H1 (cell line): ENCODE results near the gene TNRC6C. TPM values are rescaled to one million over a fixed set of nuclear protein-coding genes. Genes with fewer than 3 reads are reported as not detected.

Experiments
- CTCF ChIA-PET: fragments of 300-600 bp; sonication (Branson Sonifier 250); formaldehyde crosslinking; loops from one replicate; lab custom pipeline; 2021; ENCODE audit not compliant: partially characterized antibody; lab: Charles Lee
- POLR2A ChIA-PET: fragments of 300-600 bp; sonication (Branson Sonifier 250); formaldehyde crosslinking; loops from one replicate; lab custom pipeline; 2021; ENCODE audit warnings: inconsistent platforms; ENCODE audit not compliant: partially characterized antibody; lab: Charles Lee
- DNase-seq, 2 experiments: peaks; one replicate each; pipeline versions ENCODE4 v3.0.0 to v3.0.0-alpha.2; 2010 to 2022; ENCODE audit warnings: low spot score in 2 of 2, low read depth in 1 of 2, mixed read lengths in 1 of 2
- FAIRE-seq: peaks from 2 replicates; lab custom pipeline; 2011; peaks lifted over from hg19 to GRCh38; lab: Jason Lieb, UNC
- H2AFZ ChIP-seq: 2 replicates; pipeline ENCODE4 v1.8.1; 2012; ENCODE audit warnings: low read length, inconsistent platforms
- H2AK5ac ChIP-seq: 2 replicates; pipeline ENCODE4 v1.6.1; 2013; ENCODE audit warnings: low read depth, low read length
- H2BK120ac ChIP-seq: replicated peaks from 2 replicates; pipeline ENCODE3; 2013; ENCODE audit warnings: low read depth, low read length, inconsistent platforms
- H2BK12ac ChIP-seq: 2 replicates; pipeline ENCODE4 v1.6.1; 2013; ENCODE audit warnings: low read depth, low read length
- H2BK15ac ChIP-seq: 2 replicates; pipeline ENCODE4 v1.6.1; 2013; ENCODE audit warnings: low read length
- H2BK20ac ChIP-seq: 2 replicates; pipeline ENCODE4 v1.6.1; 2013; ENCODE audit warnings: low read length
- H2BK5ac ChIP-seq: 2 replicates; pipeline ENCODE4 v1.6.1; 2013; ENCODE audit warnings: low read depth, low read length
- H3K14ac ChIP-seq: 2 replicates; pipeline ENCODE4 v1.6.1; 2013; ENCODE audit warnings: inconsistent platforms; ENCODE audit not compliant: insufficient read length
- H3K18ac ChIP-seq: 2 replicates; pipeline ENCODE4 v1.6.1; 2013; ENCODE audit warnings: low read length; ENCODE audit errors: extremely low read depth
- H3K23ac ChIP-seq: 2 replicates; pipeline ENCODE4 v1.6.1; 2013; ENCODE audit warnings: inconsistent platforms; ENCODE audit not compliant: insufficient read length
- H3K23me2 ChIP-seq: 2 replicates; pipeline ENCODE4 v1.6.1; 2013; ENCODE audit warnings: low read depth, low read length
- H3K27ac ChIP-seq: 2 replicates; pipeline ENCODE4 v1.6.1; 2011; ENCODE audit warnings: low read depth, low read length, inconsistent platforms
- H3K27me3 ChIP-seq, 4 experiments: replicated peaks in 1 of 4; 1 replicate in 1 of 4; 2 replicates in 3 of 4; pipeline versions ENCODE4 v1.6.1 to v1.8.1; 2011 to 2013; ENCODE audit warnings: low read length in 3 of 4, mild to moderate bottlenecking in 3 of 4, inconsistent platforms in 2 of 4, mixed read lengths in 2 of 4, moderate library complexity in 1 of 4; ENCODE audit not compliant: control insufficient read depth in 3 of 4, insufficient read depth in 3 of 4; ENCODE audit errors: extremely low read depth in 1 of 4
- H3K36me3 ChIP-seq, 4 experiments: 2 replicates each; pipeline versions ENCODE4 v1.6.1 to v1.8.1; 2011 to 2013; ENCODE audit warnings: mild to moderate bottlenecking in 4 of 4, low read length in 3 of 4, moderate library complexity in 2 of 4, control low read depth in 1 of 4, inconsistent platforms in 1 of 4; ENCODE audit not compliant: insufficient read depth in 4 of 4, control insufficient read depth in 2 of 4
- H3K4ac ChIP-seq: replicated peaks from 2 replicates; pipeline ENCODE3; 2013; ENCODE audit warnings: low read length, low read depth, mixed read lengths, inconsistent platforms; ENCODE audit not compliant: insufficient read length
- H3K4me1 ChIP-seq, 4 experiments: replicated peaks in 1 of 4; 1 replicate in 1 of 4; 2 replicates in 3 of 4; pipeline versions ENCODE4 v1.6.1 to v1.8.1; 2011 to 2013; ENCODE audit warnings: low read length in 3 of 4, inconsistent platforms in 2 of 4, mixed read lengths in 1 of 4; ENCODE audit not compliant: insufficient read depth in 4 of 4, control insufficient read depth in 3 of 4
- H3K4me2 ChIP-seq, 2 experiments: 2 replicates each; pipeline versions ENCODE4 v1.6.1 to v1.8.1; 2011 to 2013; ENCODE audit warnings: low read depth in 2 of 2, low read length in 2 of 2, control low read depth in 1 of 2, inconsistent platforms in 1 of 2, mild to moderate bottlenecking in 1 of 2; ENCODE audit not compliant: insufficient read depth in 1 of 2
- H3K4me3 ChIP-seq, 4 experiments: fragments of 200-600, 300-600 bp in 1 of 4; sonication (generic), shearing (Covaris generic), sonication (Bioruptor Twin) in 1 of 4; 2 replicates each; pipeline versions ENCODE4 v1.5.1 to v1.8.1; 2011 to 2016; ENCODE audit warnings: low read length in 4 of 4, low read depth in 3 of 4, control low read depth in 2 of 4, inconsistent platforms in 2 of 4, mild to moderate bottlenecking in 2 of 4, mixed read lengths in 1 of 4, moderate library complexity in 1 of 4; ENCODE audit not compliant: insufficient read depth in 2 of 4; ENCODE audit errors: extremely low read depth in 1 of 4
- H3K56ac ChIP-seq: replicated peaks from 2 replicates; pipeline ENCODE3; 2013; ENCODE audit warnings: low read depth, mild to moderate bottlenecking, mixed read lengths, low read length, inconsistent platforms; ENCODE audit not compliant: insufficient read length
- H3K79me1 ChIP-seq: 2 replicates; pipeline ENCODE4 v1.6.1; 2013; ENCODE audit warnings: low read depth, low read length, control low read depth
- H3K79me2 ChIP-seq, 2 experiments: 2 replicates each; pipeline versions ENCODE4 v1.6.1 to v1.8.1; 2012 to 2013; ENCODE audit warnings: low read length in 2 of 2, mild to moderate bottlenecking in 2 of 2, inconsistent platforms in 1 of 2; ENCODE audit not compliant: insufficient read depth in 2 of 2, control insufficient read depth in 1 of 2
- H3K9ac ChIP-seq, 4 experiments: replicated peaks in 1 of 4; 1 replicate in 1 of 4; 2 replicates in 3 of 4; pipeline versions ENCODE4 v1.6.1 to v1.8.1; 2011 to 2013; ENCODE audit warnings: low read depth in 3 of 4, low read length in 3 of 4, control low read depth in 2 of 4, mild to moderate bottlenecking in 2 of 4, moderate library complexity in 2 of 4, inconsistent platforms in 1 of 4; ENCODE audit errors: extremely low read depth in 1 of 4
- H3K9me3 ChIP-seq, 2 experiments: 2 replicates each; pipeline versions ENCODE4 v1.6.1 to v1.8.1; 2012 to 2013; ENCODE audit warnings: mild to moderate bottlenecking in 2 of 2, moderate library complexity in 2 of 2, control low read depth in 1 of 2, inconsistent platforms in 1 of 2, low read depth in 1 of 2, low read length in 1 of 2, mixed read lengths in 1 of 2; ENCODE audit not compliant: insufficient read depth in 2 of 2
- H4K20me1 ChIP-seq, 2 experiments: replicated peaks in 1 of 2; 2 replicates each; pipeline versions ENCODE3 to v1.8.1; 2011 to 2013; ENCODE audit warnings: inconsistent platforms in 2 of 2, low read length in 2 of 2, mild to moderate bottlenecking in 1 of 2; ENCODE audit not compliant: insufficient read depth in 2 of 2, control insufficient read depth in 1 of 2
- H4K5ac ChIP-seq: 2 replicates; pipeline ENCODE4 v1.6.1; 2013; ENCODE audit warnings: low read length, low read depth, mixed read lengths, inconsistent platforms; ENCODE audit not compliant: insufficient read length
- H4K8ac ChIP-seq: 2 replicates; pipeline ENCODE4 v1.8.0; 2013; ENCODE audit warnings: mild to moderate bottlenecking, moderate library complexity, low read length, inconsistent platforms; ENCODE audit not compliant: insufficient read depth; ENCODE audit errors: extremely low read depth
- H4K91ac ChIP-seq: replicated peaks from 2 replicates; pipeline ENCODE3; 2013; ENCODE audit warnings: low read length, mixed read lengths, inconsistent platforms; ENCODE audit not compliant: insufficient read length
- CBX5 ChIP-seq: fragments of 300-800, 300-1000 bp; sonication (generic); IDR thresholded peaks from 2 replicates; pipeline ENCODE4 v1.7.1; 2016; ENCODE audit warnings: antibody characterized with exemption, low read length, low read depth
- CEBPB ChIP-seq: IDR thresholded peaks from 2 replicates; pipeline ENCODE4 v1.6.1; 2012; ENCODE audit warnings: low read depth, low read length
- WGBS, 2 experiments: shearing (Covaris generic) in 1 of 2; methylation state at CpG; one replicate each; pipeline versions ENCODE4 v1.1.6 to v1.1.7; 2013 to 2015; ENCODE audit warnings: low lambda C conversion rate in 2 of 2, mixed read lengths in 2 of 2, inconsistent platforms in 1 of 2, low coverage in 1 of 2, missing lambda C conversion rate in 1 of 2; ENCODE audit not compliant: insufficient replicate concordance in 2 of 2, insufficient coverage in 1 of 2, insufficient read length in 1 of 2; ENCODE audit errors: extremely low coverage in 1 of 2, missing lambda C conversion rate in 1 of 2; 5-methylcytosine and 5-hydroxymethylcytosine counted together
- polyA plus RNA-seq, 7 experiments: library from polyadenylated mRNA; depleted of rRNA in 3 of 7; stranded (reverse) in 5 of 7; unstranded in 2 of 7; fragments of >200 nt in 5 of 7; fragments of 200-250 nt in 2 of 7; gene quantifications; 1 replicate in 5 of 7; 2 replicates in 1 of 7; 4 replicates in 1 of 7; pipeline versions ENCODE4 v1.2.1 to v1.2.3, GENCODE V29; 2011 to 2013; ENCODE audit warnings: missing spikeins in 2 of 7, mixed read lengths in 2 of 7
- total RNA-seq: library from RNA; stranded (reverse); fragmentation: NEBNext Ultra II Directional; extraction: Animal tissue kit (Norgen Biotek cat#: 25700); gene quantifications from 2 replicates; pipeline ENCODE4 v1.2.1, GENCODE V29; 2021

TNRC6C gene
- total and polyA plus RNA-seq, 2 of the 8 experiments (the other 6 are each of a cell fraction or from before 2014, with no cell fraction given), result 2.8 to 28.9 TPM

- Histone ChIP-seq H3K23me2 (peaks cover 7% of the 10 kb centered on the region; the same call in 1 of the 2 replicates), H2BK15ac (no peak overlapping the region), H2BK12ac (no peak overlapping the region), H3K36me3 (peaks cover 2 to 32% (median 13%) of the 10 kb centered on the region in 4 experiments; a peak in 5 of 8 replicates), H2BK5ac (no peak overlapping the region), H3K79me1 (peaks cover 3% of the 10 kb centered on the region), H3K18ac (no peak overlapping the region), H4K5ac (no peak overlapping the region), H4K20me1 (peaks cover 2 to 23% of the 10 kb centered on the region in 2 experiments), H3K27me3 (no peaks in the 10 kb centered on the region), H4K8ac (peak overlapping the region; percentile 68; the same call in 1 of the 2 replicates), H2AFZ (no peak overlapping the region), H3K9me3 (no peaks in the 10 kb centered on the region), H2AK5ac (no peak overlapping the region), H3K23ac (no peak overlapping the region), H3K4me1 (peaks cover 0 to under 1% (median under 1%) of the 10 kb centered on the region in 4 experiments; a peak in 6 of 7 replicates), H3K14ac (no peak overlapping the region), H3K9ac (no peak overlapping the region), H3K4ac (no peak overlapping the region), H4K91ac (no peak overlapping the region), H3K4me2 (no peak overlapping the region), H3K27ac (no peak overlapping the region), H3K56ac (no peak overlapping the region), H3K79me2 (no peaks in the 10 kb centered on the region), H2BK120ac (no peak overlapping the region), H2BK20ac (no peak overlapping the region), H3K4me3 (no peak overlapping the region)
- ChIA-PET POLR2A (interaction anchor here (1.2 to 1.9 kb wide), 2 partner anchors 10 to 14 kb away, joined by 4 to 5 read pairs; partner anchors contain the start of gene TMC8), CTCF (interaction anchor here (1.3 to 11.4 kb wide), 2 partner anchors 16 to 55 kb away, joined by 4 to 122 read pairs; no protein-coding TSS in a partner anchor)
- DNase-seq (no peak), FAIRE-seq (no peak)
- 94% methylated on average over 34 of the region's 35 CpGs; no CpG with 5 or more reads in 1 of the 2 experiments for WGBS, 2 experiments
- TF ChIP-seq CEBPB, result no peak
- no peak for TF ChIP-seq CBX5
Observed at GRCh38 chr17:78120971-78121800, 162.7 kb downstream of the TNRC6C start.
